HG03457 (cell line): Measurements from ENCODE around the gene ZNF382.
"Not testable (repeated sequence)": the region's sequence is repeated elsewhere in the genome, so short reads cannot be mapped to it uniquely, and the experiment has no call there.

Experiments
- ATAC-seq: cut with Tn5 transposase; IDR thresholded peaks from one replicate; pipeline ENCODE4 v1.9.1; 2021; ENCODE audit warnings: moderate number of reproducible peaks; ENCODE audit not compliant: unreplicated experiment

ZNF382 gene

DNA sequence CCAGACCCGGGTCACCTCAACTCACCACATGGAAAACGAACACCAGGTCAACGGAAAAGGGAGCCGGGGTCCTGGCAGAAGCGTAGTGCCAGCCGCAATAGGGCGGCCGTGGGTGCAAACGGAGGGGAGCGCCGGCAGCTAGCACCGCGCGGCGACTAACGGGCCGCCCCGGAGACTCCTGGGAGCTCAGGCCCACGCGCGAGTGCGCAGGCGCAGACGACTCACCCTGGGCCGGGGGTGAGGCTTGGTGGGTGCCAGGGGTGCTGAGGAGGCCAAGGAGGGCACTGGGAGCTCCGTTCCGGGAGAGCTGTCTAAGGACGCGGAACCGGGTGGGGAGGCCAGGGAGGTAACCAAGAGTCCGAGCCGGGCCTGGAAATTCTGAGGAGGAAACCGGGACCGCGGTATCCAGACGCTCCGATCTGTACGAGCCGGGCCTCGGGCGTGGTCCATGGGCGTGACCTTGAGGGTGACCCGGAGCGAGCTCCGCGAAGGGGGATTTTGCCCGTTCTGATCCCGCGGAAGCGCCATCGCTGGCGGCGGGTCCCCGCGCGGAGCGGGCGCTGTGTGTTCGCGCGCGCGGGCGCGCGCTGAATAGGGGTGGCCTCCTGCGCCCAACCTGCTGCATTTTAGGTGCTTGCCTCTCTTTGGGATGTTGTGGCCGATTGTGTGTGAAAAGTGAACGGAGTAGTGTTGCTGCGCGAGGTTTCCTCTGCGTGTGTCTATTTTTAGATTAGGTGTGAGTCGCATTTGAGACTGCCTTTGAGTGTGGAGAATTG, at the start of gene ZNF382:
Gene ZNF382, plus strand, starts transcription at position 213 of the 776 bp plus-strand sequence. CDS start 4,602 bp downstream, outside the sequence.
- ATAC-seq: peak; percentile 30

DNA sequence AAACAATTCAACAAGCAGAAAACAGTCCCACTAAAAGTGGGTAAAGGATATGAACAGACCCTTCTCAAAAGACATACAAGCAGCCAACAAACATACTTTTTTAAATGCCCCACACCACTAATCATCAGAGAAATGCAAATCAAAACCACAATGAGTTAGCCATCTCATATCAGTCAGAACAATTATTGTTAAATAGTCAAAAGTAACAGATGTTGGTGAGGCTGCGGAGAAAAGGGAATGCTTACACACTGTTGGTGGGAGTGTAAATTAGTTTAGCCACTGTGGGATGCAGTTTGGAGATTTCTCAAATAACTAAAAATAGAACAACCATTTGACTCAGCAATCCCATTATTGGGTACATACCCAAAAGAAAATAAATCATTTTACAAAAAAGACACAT, 40.7 kb upstream of the ZNF382 start:
- no peak for ATAC-seq

DNA sequence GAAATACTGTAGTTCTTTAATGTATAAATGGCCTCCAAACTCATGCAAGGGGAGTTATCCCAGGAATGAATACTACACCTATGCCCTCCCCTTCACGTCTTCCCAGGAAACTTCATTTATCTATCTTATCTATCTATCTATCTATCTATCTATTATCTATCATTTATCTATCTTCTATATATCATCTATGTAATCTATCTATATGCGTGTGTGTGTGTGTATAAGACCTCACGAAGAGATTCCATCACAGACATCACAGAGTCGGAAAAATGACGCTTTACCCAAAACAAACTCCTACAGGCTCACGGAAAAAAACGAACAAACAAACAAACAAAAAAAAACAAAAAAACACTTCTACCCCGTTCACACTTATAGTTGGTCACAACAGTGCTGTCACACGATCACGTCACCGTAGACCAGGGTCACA, 32.5 kb upstream of the ZNF382 start:
- ATAC-seq: no peak

DNA sequence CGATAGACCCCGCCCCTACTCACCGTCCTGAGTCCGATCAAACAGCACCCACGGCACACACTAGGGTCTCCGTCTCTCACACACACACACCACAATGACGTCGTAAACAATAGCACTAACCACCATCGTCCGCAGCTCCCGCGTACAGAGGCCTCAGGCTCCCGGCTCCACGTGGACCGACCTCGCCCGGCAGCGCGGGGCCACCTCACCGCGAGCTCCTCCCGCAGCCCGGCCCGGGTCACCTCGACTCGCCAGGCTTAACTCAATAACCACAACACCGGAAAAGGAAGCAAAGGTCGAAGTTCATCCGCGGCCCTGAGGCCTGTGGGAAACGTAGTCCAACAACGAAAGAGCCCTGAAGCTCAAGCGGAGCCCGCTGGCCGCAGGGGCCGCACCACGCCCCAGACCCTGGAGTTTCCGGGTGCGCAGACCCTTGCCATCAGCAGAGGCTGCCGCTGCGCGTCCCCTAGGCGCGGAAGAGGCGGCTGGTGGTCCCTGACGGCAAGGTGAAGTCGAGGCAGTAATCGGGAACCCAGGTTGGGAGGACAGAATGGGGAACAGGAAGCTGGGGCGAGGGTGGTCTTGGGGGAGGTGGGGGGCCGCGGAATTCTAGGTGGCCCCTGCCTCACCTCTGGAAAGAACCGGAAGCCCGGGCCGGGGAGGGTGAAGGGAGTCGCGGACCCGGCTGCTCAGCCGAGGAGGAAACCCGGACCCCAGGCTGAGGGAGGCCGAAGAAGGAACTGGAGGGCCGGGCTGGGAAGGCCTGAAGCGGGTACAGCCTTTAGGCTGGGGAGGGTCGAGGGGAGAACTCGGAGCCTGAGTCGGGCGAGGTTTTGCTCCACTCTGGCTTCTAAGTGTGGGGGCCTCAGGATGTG, 31.9 kb upstream of the ZNF382 start, which contains the start of gene ZNF529:
Gene ZNF529, minus strand, starts transcription at position 273 of the 875 bp plus-strand sequence. CDS start 946 bp downstream, outside the sequence.
- peak; percentile 71 for ATAC-seq

DNA sequence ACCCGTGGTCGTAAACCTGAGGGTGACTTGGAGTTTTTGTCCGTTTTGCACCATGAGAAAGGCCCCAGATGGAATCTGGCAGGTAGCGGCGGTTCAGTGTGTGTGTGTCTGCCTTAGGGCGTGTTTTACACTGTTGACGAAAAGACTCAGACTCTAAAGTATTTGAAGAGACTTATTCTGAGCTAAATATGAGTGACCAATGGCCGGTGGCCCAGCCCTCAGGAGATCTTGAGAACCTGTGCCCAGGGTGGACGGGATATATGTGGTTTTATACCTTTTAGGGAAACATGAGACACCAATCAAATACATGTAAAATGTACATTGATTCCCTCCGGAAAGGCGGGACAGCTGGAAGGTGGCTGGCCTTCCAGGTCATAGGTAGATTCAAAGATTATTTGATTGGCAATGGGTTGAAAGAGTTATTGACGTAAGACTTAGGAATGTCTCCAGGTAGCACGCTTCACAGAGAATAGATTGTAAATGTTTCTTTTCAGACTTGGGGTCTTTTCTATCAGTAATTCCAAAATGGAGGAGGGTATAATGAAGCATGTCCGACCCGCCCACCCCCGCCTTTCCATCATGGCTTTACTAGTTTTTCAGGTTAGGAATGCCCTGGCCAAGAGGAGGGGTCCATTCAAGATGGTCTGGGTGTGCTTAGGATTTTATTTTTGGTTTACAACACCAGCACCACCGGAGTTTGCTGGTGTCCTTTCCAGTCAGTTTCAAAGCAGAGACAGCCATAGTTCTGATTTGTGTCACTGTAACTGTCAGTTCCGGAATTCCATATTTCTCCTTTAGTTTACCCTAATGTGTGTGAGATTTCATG, 31.0 kb upstream of the ZNF382 start:
- no peak for ATAC-seq

DNA sequence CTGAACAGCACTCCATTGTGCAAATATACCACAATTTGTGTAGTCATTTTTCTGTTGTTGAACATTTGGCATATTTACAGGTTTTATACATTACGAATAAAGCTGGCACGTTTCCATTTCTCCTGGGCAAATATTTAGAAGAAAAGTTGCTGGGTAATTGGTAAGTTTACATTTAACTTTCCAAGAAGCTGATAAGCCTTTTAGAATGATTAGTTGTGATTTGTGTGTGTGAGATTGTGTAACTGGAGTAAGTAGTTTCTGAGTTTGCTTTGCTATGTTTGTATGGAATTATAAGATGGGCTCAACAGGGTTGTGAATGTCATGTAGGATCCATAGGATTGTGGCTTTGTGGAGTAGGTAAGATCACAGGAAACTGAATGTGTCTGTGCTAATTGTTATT, 30.4 kb upstream of the ZNF382 start:
- ATAC-seq: no peak

DNA sequence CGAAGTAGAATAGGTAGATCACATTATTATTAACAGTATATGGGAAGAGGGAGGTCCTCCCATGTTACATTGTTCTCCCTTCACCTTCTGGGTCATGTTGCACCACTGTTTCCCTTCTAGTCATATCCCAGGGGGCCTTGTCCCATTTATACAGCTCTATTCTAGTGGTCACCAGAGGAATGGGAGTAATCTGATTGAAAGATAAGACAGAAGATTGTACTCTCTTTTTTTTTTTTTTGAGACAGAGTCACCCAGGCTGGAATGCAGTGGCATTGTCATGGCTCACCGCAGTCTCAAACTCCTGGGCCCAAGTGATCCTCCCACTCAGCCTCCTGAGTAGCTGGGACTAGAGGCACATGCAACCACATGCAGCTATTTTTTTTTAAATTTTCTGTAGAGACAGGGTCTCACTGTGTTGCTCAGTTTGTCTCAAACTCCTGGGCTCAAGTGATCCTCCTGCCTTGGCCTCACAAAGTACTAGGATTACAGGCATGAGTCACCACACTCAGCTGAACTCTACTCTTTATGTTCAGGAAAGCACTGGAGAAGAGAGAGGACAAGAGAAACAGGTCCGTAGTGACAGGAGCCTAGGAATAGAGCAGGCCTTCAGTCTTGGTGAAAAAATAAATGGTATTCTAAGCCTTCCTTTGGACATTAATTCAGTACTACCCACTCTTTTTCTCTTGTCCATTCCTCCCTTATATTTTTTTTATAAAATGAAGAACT, 27.7 kb upstream of the ZNF382 start:
- no peak for ATAC-seq

DNA sequence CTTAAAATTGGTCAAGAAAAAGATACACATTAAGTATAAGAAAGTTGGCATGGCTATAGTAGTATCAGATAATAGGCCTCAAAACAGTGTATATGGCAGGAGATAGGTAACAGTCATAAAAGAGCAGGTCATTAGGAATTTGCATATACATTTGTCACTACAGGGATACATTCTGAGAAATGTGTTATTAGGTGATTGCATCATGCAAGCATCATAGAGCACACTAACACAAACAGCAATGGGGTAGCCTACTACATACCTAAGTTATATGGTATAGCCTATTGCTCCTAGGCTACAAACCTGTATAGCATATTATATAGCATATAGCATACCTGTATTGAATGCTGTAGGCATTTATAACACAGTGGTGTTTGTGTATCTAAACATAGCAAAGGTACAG, 25.9 kb upstream of the ZNF382 start:
- no peak for ATAC-seq

DNA sequence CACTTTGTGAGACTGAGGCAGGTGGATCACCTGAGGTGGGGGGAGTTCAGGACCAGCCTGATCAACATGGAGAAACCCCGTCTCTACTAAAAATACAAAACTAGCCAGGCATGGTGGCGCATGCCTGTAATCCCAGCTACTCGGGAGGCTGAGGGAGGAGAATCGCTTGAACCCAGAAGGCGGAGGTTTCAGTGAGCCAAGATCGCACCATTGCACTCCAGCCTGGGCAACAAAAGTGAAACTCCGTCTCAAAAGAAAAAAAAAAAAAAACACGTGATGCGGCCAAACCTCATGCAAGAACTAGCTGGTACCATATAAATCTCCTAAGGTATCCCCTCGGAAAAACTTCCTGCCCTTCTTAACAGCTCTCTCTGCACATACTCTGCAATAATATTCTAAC, 2.4 kb upstream of the ZNF382 start:
- ATAC-seq: not testable (repeated sequence)

DNA sequence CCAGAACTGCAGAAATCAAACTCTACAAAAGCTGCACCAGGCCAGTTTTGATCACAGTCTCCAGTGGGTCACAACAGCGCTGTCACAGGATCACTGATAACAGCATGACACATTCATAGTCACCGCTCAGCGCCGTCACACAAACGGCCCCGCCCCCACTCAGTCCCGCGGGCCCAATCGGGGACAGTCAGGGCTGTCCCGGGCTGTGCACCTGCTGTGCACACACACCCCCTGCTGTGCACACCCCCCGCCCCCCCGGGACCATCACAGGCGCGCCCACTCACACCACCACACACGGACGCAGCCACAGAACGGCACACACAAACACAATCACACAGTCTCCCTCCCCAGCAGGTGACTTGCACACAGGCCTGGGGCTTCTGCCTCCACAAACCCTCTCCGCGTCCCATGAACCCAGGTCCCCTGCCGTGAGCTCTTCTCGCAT, 435 bp upstream of the ZNF382 start:
- ATAC-seq: peak; percentile 70

DNA sequence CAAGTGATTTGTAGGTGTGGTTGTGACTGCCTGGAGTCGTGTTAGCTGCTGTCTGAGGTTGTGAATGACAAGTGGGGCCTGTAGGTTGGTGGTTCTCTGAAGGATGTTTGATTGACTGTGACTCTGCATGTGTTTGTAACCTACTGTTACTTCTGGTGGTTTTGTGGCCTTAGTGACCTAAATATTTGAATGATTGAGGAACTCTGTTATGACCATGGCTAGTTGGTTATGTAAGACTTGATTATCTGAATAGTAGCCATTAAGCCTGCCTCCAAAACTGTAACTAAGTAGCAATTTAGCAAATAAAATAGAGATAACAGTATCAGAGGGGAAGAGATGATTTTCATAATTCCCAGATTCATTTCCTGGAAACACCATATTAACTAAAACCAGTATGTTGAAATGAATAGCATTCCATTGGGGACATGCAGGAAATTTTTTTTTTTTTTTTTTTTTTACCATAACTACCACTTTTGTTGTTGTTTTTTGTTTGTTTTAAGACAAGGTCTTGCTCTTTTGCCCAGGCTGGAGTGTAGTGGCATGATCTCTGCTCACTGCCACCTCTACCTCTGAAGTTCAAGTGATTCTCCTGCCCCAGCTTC, 865 bp downstream of the ZNF382 start:
- peak; percentile 21 for ATAC-seq

DNA sequence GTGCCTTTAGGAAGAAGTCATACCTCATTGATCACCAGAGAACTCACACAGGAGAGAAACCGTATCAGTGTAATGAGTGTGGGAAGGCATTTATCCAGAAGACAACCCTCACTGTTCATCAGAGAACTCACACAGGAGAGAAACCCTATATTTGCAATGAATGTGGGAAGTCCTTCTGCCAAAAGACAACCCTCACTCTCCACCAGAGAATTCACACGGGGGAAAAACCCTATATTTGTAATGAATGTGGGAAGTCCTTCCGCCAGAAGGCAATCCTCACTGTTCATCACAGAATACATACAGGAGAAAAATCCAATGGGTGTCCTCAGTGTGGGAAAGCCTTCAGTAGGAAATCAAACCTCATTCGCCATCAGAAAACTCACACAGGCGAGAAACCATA, 21.9 kb downstream of the ZNF382 start:
- ATAC-seq: no peak

DNA sequence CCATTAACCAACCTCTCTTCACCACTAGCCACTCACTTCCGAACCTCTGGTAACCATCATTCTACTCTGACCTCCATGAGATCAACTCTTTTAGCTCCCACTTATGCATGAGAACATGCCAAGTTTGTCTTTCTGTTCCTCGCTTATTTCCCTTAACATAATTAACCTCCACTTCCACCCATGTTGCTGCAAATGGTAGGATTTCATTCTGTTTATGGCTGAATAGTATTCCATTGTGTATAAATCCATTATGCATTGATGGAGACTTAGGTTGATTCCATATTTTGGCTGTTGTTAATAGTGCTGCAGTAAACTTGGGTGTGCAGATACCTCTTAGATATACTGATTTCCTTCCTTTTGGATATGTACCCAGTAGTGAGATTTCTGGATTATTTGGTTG, 30.2 kb downstream of the ZNF382 start:
- no peak for ATAC-seq

DNA sequence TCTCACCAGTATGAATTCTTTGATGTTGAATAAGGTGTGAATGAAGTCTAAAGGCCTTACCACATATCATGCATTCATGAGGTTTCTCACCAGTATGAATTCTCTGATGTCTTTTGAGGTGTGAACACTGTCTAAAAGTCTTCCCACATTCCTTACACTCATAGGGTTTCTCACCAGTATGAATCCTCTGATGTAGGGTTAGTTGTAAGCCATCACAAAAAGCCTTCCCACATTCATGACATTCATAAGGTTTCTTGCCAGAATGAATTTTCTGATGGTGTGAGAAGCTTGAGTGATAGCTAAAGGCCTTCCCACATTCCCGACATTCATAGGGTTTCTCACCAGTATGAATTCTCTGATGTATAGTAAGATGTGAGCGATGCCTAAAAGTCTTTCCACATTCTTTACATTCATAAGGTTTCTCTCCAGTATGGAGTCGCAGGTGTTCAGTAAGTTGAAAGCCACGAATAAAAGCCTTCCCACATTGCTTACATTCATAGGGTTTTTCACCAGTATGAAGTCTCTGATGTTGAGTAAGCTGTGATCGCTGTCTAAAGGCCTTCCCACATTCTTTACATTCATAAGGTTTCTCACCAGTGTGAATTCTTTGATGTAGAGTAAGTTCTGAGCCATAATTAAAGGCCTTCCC, 33.9 kb downstream of the ZNF382 start:
- no peak for ATAC-seq

DNA sequence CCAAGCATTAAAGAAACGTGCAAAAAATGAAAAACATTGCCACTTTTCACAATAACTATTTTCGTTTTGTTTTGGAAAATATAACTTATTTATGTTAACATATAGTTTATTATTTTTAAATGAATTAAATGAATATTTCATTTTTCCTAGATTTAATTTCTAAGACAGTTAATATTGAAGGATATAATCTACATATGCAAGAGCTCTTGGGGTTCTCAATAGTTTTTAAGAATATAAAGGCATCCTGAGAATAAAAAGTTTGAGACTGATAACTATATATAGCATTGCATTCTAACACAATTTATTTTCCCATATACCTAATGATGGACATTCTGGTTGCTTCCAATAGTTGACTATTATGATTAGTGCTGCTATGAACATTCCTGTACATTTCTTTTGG, 41.6 kb downstream of the ZNF382 start:
- no peak for ATAC-seq

DNA sequence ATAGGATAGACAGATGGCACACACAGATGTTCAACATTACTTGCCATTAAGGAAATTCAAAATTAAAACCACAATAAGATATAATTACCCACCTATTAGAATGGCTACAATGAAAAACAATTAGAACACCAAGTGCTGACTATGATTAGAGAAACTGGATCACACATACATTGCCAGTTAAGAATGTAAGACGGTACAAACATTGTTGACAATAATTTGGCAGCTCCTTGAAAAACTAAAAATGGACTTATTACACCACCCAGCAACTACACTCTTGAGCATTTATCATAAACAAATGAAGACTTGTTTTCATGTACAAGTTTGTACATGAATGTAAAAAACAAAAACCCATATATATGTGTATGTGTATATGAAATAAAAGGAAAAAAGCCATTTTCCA, 47.8 kb downstream of the ZNF382 start:
- no peak for ATAC-seq

DNA sequence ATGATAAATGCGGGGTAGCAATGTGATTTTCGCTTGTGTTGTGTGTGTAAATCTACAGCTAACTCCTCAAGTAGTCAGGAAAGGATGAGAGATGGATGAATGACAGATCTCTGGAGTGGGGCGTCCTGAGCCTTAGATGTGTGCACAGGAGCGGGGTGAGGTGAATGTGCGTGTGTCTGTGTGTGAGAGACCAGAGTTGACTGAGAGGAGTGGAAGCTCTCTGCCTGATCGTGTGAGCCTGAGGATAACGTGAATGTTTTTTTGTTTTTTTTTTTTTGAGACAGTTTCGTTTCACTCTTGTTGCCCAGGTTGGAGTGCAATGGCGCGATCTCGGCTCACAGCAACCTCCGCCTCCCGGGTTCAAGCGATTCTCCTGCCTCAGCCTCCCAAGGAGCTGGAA, 60.7 kb downstream of the ZNF382 start:
- no peak for ATAC-seq

DNA sequence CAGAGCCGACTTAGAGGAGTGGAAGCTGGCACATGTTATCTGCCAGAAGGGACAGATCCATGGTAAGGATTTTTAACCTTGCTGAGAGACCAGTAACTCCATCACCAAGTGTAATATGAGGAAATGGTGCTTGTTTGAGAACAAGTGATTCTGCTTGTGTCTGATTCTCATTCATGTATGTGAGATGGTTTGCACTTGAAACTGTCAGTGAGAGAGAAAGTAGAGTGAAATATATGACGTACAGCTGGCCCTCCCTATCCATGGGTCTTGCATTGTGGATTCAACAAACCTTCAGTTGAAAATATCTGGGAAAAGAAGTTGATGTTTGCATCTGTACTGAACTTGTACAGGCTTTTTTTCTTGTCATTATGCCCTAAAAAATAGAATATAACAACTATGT, 63.5 kb downstream of the ZNF382 start:
- ATAC-seq: no peak

DNA sequence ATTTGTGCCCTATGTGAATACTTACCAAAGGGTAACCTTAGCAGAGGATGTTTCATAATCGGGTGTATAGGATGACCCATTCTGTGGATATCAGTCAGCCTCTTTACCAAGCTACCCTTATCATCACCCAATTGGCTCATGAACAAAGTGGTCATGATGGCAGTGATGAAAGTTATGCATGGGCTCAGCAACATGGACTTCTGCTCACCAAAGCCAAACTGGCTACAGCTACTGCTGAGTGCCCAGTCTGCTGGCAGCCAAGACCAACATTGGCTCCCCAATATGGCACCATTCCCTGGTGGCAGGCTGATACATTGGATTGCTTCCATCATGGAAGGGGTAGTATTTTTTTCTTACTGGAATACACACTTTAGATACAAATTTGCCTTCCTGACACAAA, 67.3 kb downstream of the ZNF382 start:
- ATAC-seq: no peak
